ENCODE measurements around the gene TMEM248. TPM values are rescaled to one million over a fixed set of nuclear protein-coding genes. Genes with fewer than 3 reads are reported as not detected.
"Not testable (repeated sequence)": the region's sequence is repeated elsewhere in the genome, so short reads cannot be mapped to it uniquely, and the experiment has no call there.

The TMEM248 gene
- total RNA-seq, 1 experiment from 2014 or later = 97.2 TPM

DNA sequence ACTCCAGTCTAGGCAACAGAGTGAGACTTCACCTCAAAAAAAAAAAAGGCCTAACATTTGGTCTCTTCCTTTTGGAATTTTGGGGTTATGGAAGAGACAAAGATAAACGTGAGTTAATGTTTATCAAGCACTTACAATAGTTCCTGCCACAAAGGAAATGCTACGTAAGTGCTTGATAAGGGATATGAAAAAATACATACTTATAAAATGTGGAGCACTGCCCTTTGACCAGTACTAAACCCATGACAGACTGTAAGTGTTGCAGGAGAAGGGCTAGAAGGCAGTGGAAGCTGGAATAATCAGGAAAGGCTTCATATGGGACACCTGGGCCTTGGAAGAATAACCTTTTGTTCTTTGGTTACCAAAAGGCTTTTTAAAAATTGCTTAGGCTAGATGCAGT, 25.5 kb downstream of the TMEM248 start:
- H3K4me3 ChIP-seq = no peak overlapping the region
- no peaks in the 10 kb centered on the region for H3K27me3 ChIP-seq (replicated peaks)
- no peak for DNase-seq (ENCODE audit: low read depth in 1 of 2, low spot score in 2 of 2)
- no peak overlapping the region for H3K27ac ChIP-seq
- no peaks in the 10 kb centered on the region for H3K4me1 ChIP-seq (replicated peaks)
- no peaks in the 10 kb centered on the region for H3K9me3 ChIP-seq (replicated peaks)
- peaks cover 74% of the 10 kb centered on the region for H3K36me3 ChIP-seq

DNA sequence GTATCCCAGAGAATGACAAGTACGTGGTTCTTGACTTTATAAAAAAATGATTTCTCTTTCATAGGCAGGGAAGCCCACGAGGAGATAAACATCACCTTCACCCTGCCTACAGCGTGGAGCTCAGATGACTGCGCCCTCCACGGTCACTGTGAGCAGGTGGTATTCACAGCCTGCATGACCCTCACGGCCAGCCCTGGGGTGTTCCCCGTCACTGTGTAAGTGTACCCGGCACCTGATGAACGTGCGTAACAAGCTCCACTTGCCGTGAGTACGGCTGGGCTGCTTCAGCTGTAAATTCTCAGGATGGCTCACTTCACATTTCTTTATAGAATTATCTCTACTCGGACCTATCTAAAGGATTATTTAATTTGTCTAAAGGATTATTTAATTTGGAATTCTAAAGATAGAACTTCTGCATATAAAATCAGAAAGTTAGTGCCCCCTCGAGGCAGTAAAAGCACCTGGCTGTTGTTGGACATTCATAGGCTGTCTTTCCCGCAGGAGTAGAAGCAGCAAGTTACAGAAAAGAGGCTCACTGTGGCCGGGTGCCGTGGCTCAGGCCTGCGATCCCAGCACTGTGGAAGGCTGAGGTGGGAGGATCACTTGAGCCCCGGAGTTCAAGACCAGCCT, 27.6 kb downstream of the TMEM248 start:
- peaks cover 76% of the 10 kb centered on the region for H3K36me3 ChIP-seq
- H3K4me1 ChIP-seq (replicated peaks) = peaks cover 12% of the 10 kb centered on the region
- no peak overlapping the region for H3K27ac ChIP-seq
- H3K27me3 ChIP-seq (replicated peaks) = no peaks in the 10 kb centered on the region
- DNase-seq (ENCODE audit: low read depth in 1 of 2, low spot score in 2 of 2) = no peak
- no peak overlapping the region for H3K4me3 ChIP-seq
- H3K9me3 ChIP-seq (replicated peaks) = no peaks in the 10 kb centered on the region

GRCh38 chr7:66950311-66950710, 29.3 kb downstream of the TMEM248 start:
- no peak for DNase-seq (ENCODE audit: low read depth in 1 of 2, low spot score in 2 of 2)
- Histone ChIP-seq H3K27ac (no peak overlapping the region), H3K36me3 (peaks cover 71% of the 10 kb centered on the region)

GRCh38 chr7:66950763-66951162, 29.7 kb downstream of the TMEM248 start:
- H3K9me3 ChIP-seq (replicated peaks) = no peaks in the 10 kb centered on the region
- H3K27ac ChIP-seq = no peak overlapping the region
- H3K4me1 ChIP-seq (replicated peaks) = peaks cover 12% of the 10 kb centered on the region
- H3K27me3 ChIP-seq (replicated peaks) = no peaks in the 10 kb centered on the region
- H3K36me3 ChIP-seq = peaks cover 71% of the 10 kb centered on the region
- no peak overlapping the region for H3K4me3 ChIP-seq
- no peak for DNase-seq (ENCODE audit: low read depth in 1 of 2, low spot score in 2 of 2)

More at GRCh38 chr7:66950311-66950710, 29.3 kb downstream of the TMEM248 start:
- Histone ChIP-seq H3K4me1 (replicated peaks) (peaks cover 12% of the 10 kb centered on the region), H3K9me3 (replicated peaks) (no peaks in the 10 kb centered on the region), H3K4me3 (no peak overlapping the region), H3K27me3 (replicated peaks) (no peaks in the 10 kb centered on the region)

DNA sequence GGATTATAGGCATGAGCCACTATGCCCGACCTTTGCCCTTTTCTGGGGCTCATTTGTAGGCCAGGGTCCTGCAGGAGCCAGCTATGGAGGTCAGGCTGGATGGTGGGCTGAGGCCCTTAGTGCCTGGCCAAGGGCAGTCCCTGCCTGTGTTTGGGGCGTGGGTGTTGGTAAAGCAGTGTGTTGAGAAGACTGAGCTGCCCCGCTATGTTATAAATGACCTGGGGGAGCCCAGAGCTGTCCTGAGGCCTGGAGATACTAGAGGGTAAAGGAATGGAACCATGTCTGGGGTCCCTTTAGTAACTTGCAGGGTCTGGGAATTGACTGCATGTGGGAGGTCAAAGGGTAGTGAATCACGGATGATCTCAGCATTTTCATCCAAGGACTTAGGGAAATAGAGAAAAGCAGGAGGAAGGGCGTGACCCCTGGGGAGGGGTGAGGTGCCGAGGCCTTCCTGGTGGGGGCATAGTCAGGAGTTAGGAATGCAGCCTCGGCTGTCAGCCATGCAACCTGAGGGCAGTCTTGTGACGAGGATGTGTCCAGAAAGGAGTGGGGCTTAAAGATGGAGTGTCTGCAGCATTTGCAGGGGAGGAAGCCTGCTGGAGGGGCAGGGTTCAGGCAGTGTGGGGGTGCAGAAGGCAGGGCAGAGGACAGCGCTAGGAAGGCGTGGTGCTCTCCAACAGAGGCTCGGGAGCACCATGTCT, 31.5 kb downstream of the TMEM248 start:
- peak overlapping the region; percentile 47 for H3K27ac ChIP-seq
- DNase-seq (ENCODE audit: low read depth in 1 of 2, low spot score in 2 of 2) = peak; percentile 31 to 72
- no peaks in the 10 kb centered on the region for H3K27me3 ChIP-seq (replicated peaks)
- peaks cover 82% of the 10 kb centered on the region for H3K36me3 ChIP-seq
- no peaks in the 10 kb centered on the region for H3K9me3 ChIP-seq (replicated peaks)
- H3K4me1 ChIP-seq (replicated peaks) = peaks cover 12% of the 10 kb centered on the region
- H3K4me3 ChIP-seq = no peak overlapping the region

- Histone ChIP-seq H3K4me1 (replicated peaks) (peaks cover 12% of the 10 kb centered on the region), H3K4me3 (no peak overlapping the region), H3K27me3 (replicated peaks) (no peaks in the 10 kb centered on the region), H3K9me3 (replicated peaks) (no peaks in the 10 kb centered on the region), H3K27ac (peak overlapping the region; percentile 21; the same call in 1 of the 2 replicates), H3K36me3 (peaks cover 84% of the 10 kb centered on the region)
- DNase-seq (ENCODE audit: low read depth in 1 of 2, low spot score in 2 of 2) = no peak
Measured at GRCh38 chr7:66953044-66953427, 32.0 kb downstream of the TMEM248 start.

- H3K27ac ChIP-seq = no peak overlapping the region
- no peak overlapping the region for H3K4me3 ChIP-seq
- H3K27me3 ChIP-seq (replicated peaks) = no peaks in the 10 kb centered on the region
- no peaks in the 10 kb centered on the region for H3K9me3 ChIP-seq (replicated peaks)
- peaks cover 4% of the 10 kb centered on the region for H3K4me1 ChIP-seq (replicated peaks)
- H3K36me3 ChIP-seq = peaks cover 45% of the 10 kb centered on the region
- DNase-seq (ENCODE audit: low read depth in 1 of 2, low spot score in 2 of 2) = no peak
Measured at GRCh38 chr7:66957595-66958290, 36.7 kb downstream of the TMEM248 start.

GRCh38 chr7:66958538-66959350, 37.7 kb downstream of the TMEM248 start:
- Histone ChIP-seq H3K36me3 (peaks cover 36% of the 10 kb centered on the region), H3K27me3 (replicated peaks) (no peaks in the 10 kb centered on the region), H3K9me3 (replicated peaks) (no peaks in the 10 kb centered on the region), H3K27ac (no peak overlapping the region), H3K4me3 (no peak overlapping the region), H3K4me1 (replicated peaks) (no peaks in the 10 kb centered on the region)
- DNase-seq (ENCODE audit: low read depth in 1 of 2, low spot score in 2 of 2) = no peak

GRCh38 chr7:66960192-66960591, 39.2 kb downstream of the TMEM248 start:
- peaks cover 25% of the 10 kb centered on the region for H3K36me3 ChIP-seq
- no peak overlapping the region for H3K27ac ChIP-seq
- no peak overlapping the region for H3K4me3 ChIP-seq
- no peaks in the 10 kb centered on the region for H3K9me3 ChIP-seq (replicated peaks)
- no peaks in the 10 kb centered on the region for H3K27me3 ChIP-seq (replicated peaks)
- DNase-seq (ENCODE audit: low read depth in 1 of 2, low spot score in 2 of 2) = no peak
- no peaks in the 10 kb centered on the region for H3K4me1 ChIP-seq (replicated peaks)

DNA sequence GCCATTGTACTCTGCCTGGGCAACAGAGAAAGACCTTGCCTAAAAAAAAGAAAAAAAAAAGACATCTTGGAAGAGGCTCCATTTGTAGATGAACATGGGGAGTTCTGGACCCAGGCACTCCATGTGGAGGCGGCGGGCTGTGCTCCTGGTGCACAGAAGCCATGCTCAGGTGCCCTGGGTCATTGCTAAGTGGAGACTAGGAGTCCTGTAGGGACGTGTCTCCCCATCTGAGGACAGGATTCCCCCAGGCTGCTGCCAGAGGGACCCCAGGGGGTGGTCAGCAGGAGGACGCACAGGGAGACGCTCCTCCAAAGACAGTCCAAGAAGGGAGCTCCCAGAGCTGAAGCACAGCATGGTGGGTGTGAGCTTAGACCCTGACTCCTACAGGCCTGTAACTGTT, 40.1 kb downstream of the TMEM248 start:
- no peak for DNase-seq (ENCODE audit: low read depth in 1 of 2, low spot score in 2 of 2)
- peaks cover 16% of the 10 kb centered on the region for H3K36me3 ChIP-seq
- no peaks in the 10 kb centered on the region for H3K27me3 ChIP-seq (replicated peaks)
- H3K4me3 ChIP-seq = no peak overlapping the region
- no peak overlapping the region for H3K27ac ChIP-seq
- H3K9me3 ChIP-seq (replicated peaks) = no peaks in the 10 kb centered on the region
- H3K4me1 ChIP-seq (replicated peaks) = no peaks in the 10 kb centered on the region

DNA sequence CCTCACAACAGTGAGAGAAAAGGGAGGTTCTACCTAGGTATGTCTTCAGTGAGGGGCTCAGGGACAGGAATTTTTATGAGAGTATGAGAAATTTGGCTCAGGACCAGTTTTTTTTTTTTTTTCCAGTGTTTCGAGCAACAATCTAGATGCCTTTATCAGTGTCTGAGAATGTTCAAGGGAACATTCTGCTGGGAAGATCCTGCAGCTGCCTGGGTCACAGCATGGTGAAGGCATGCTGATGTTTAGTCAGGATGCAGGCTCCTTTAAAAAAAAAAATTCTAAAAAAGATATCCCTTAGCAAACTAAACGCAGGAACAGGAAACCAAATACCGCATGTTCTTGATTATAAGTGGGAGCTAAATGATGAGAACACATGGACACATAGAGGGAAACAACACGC, 43.4 kb downstream of the TMEM248 start:
- H3K9me3 ChIP-seq (replicated peaks) = no peaks in the 10 kb centered on the region
- no peak overlapping the region for H3K27ac ChIP-seq
- no peaks in the 10 kb centered on the region for H3K36me3 ChIP-seq
- no peak overlapping the region for H3K4me3 ChIP-seq
- H3K4me1 ChIP-seq (replicated peaks) = peaks cover 6% of the 10 kb centered on the region
- no peak for DNase-seq (ENCODE audit: low read depth in 1 of 2, low spot score in 2 of 2)
- no peaks in the 10 kb centered on the region for H3K27me3 ChIP-seq (replicated peaks)

DNA sequence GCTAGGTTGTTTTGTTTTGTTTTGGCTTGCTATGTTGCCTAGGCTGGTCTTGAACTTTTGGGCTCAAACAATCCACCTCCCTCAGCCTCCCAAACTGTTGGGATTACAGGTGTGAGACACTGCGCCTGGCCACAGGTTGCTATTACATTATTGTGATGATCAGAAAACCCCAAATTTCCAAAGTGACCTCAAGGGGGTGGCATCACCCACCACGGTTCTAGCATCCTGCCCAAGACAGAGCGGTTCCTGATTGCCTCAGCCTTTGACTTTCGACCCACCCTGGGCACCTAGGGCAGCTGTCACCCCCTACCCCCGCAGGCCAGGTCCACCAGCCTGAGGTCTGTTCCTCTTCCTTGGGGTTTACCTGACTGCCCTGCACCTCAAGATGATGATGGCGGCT, 46.0 kb downstream of the TMEM248 start:
- Histone ChIP-seq H3K27ac (no peak overlapping the region), H3K4me1 (replicated peaks) (peaks cover 6% of the 10 kb centered on the region), H3K27me3 (replicated peaks) (no peaks in the 10 kb centered on the region), H3K4me3 (no peak overlapping the region), H3K36me3 (no peaks in the 10 kb centered on the region), H3K9me3 (replicated peaks) (no peaks in the 10 kb centered on the region)
- DNase-seq (ENCODE audit: low read depth in 1 of 2, low spot score in 2 of 2) = no peak

GRCh38 chr7:66969001-66969400, 48.0 kb downstream of the TMEM248 start:
- not testable (repeated sequence) for DNase-seq (ENCODE audit: low read depth in 1 of 2, low spot score in 2 of 2); H3K27ac ChIP-seq; H3K9me3 ChIP-seq (replicated peaks); H3K36me3 ChIP-seq; H3K4me1 ChIP-seq (replicated peaks); H3K4me3 ChIP-seq; H3K27me3 ChIP-seq (replicated peaks)
